Activated CD8-positive, alpha-beta memory T cell treated with anti-CD3 and anti-CD28 coated beads for 24 hours (primary cell): ENCODE data around the gene DUSP15.
A peak's percentile ranks its signal among the peaks of the same experiment; 100 is the strongest.
"Not testable (repeated sequence)": the region's sequence is repeated elsewhere in the genome, so short reads cannot be mapped to it uniquely, and the experiment has no call there.

Experiments
- DNase-seq: peaks from one replicate; pipeline ENCODE4 v3.0.0-alpha.2; 2020

DUSP15 gene

GRCh38 chr20:31869942-31870725, at the start of gene DUSP15, which contains the start of gene TTLL9:
Gene DUSP15, minus strand, starts transcription at chr20:31870527. Its CDS starts 190 bp downstream, at chr20:31870337.
Gene TTLL9, plus strand, starts transcription at chr20:31870634. Its CDS starts 493 bp downstream, at chr20:31871127.
- peak; percentile 65 for DNase-seq

- DNase-seq: no peak
Measured at GRCh38 chr20:31919410-31920155, 49.3 kb upstream of the DUSP15 start.

- no peak for DNase-seq
Measured at GRCh38 chr20:31918466-31919105, 48.3 kb upstream of the DUSP15 start.

GRCh38 chr20:31917962-31918412, 47.7 kb upstream of the DUSP15 start:
- not testable (repeated sequence) for DNase-seq

- no peak for DNase-seq
Measured at GRCh38 chr20:31916708-31917107, 46.4 kb upstream of the DUSP15 start.

GRCh38 chr20:31915491-31916280, 45.4 kb upstream of the DUSP15 start:
- DNase-seq: no peak

GRCh38 chr20:31914170-31914569, 43.8 kb upstream of the DUSP15 start:
- no peak for DNase-seq

GRCh38 chr20:31913431-31914157, 43.3 kb upstream of the DUSP15 start:
- DNase-seq: no peak

GRCh38 chr20:31910071-31910803, 39.9 kb upstream of the DUSP15 start:
- no peak for DNase-seq

GRCh38 chr20:31909253-31910070, 39.1 kb upstream of the DUSP15 start:
- no peak for DNase-seq

GRCh38 chr20:31908424-31908823, 38.1 kb upstream of the DUSP15 start:
- DNase-seq: no peak

GRCh38 chr20:31908016-31908415, 37.7 kb upstream of the DUSP15 start:
- DNase-seq: no peak

GRCh38 chr20:31907046-31907445, 36.7 kb upstream of the DUSP15 start:
- DNase-seq: no peak

- no peak for DNase-seq
Measured at GRCh38 chr20:31906001-31906400, 35.7 kb upstream of the DUSP15 start.

GRCh38 chr20:31903627-31904386, 33.5 kb upstream of the DUSP15 start:
- no peak for DNase-seq

- DNase-seq: no peak
Measured at GRCh38 chr20:31901615-31902014, 31.3 kb upstream of the DUSP15 start.

- no peak for DNase-seq
Measured at GRCh38 chr20:31897541-31897940, 27.2 kb upstream of the DUSP15 start.

- DNase-seq: no peak
Measured at GRCh38 chr20:31896049-31896448, 25.7 kb upstream of the DUSP15 start.

- DNase-seq: no peak
Measured at GRCh38 chr20:31894980-31895675, 24.8 kb upstream of the DUSP15 start.
